ENCODE data around the gene DND1.
"Not testable (repeated sequence)": the region's sequence is repeated elsewhere in the genome, so short reads cannot be mapped to it uniquely, and the experiment has no call there.

Gene DND1

DNA sequence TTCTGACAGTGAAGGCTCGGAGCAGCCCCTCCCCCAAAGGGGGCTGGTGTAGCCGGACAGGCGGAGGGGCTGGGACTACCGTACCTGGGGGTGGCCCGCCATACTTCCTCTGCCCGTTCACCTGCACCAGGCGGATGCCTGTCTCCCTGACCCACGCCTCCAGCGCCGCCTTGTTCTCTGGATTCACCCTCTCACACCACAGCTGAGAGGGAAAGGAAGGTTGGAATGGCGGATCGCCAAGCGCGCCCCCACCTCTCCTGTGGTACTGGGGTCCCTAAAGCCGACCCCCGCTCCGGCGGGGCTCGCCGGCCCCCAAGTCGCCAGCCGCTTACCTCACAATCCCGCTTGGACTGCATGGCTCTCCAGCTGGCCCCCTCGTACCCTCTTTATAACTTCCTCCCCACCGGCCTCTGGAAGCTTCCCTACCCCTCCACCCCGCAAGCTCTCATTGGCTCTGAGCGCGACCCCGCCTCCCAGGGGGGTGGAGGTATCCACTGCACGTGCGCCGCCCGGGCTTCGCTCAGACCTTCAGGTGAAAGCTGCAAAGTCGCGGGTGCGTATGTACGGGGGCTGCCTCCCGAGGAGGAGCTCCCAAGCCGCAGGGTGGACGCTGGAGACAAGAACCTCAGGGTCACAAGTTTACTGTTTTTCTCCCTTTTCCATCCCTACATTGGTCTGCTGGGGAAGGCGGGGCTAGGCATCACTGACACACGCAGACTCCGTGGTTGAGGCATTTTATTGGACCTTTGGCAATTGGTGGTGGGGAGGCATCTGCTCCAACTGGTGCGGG, at the start of gene DND1:
Gene DND1 (minus strand): TSS at position 390 of the 790 bp plus-strand sequence. CDS start 34 bp downstream, at position 356.
- DNase-seq = no peak

DNA sequence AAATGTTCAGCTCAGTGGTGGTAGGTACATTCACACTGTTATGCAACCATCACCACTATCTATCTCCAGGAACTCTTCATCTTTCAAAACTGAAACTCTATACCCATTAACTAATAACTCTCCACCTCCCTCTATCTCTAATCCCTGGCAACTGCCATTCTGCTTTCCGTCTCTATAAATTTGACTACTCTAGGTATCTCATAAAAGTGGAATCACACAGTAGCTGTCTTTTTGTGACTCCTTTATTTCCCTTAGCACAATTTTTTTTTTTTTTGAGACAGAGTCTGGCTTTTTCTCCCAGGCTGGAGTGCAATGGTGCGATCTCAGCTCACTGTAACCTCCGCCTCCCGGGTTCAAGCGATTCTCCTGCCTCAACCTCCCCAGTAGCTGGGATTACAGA, 48.0 kb upstream of the DND1 start:
- DNase-seq = not testable (repeated sequence)

DNA sequence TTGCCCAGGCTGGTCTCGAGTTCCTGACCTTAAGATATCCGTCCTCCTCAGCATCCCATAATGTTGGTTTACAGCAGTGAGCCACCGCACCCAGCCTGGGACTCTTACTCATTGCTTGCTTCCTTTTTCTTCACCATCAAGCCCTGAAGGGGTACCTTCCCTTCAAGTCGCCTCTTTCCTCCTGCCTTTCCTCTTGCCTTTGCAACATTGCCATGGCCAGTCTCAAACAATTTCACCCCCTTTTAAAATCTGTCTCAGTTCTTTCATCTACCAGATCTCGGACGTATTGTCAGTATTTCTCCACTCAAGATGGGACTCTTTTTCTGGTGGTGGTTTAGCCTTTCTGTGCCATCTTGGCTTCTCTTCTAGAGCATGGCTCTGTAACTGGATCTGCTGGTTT, 47.4 kb upstream of the DND1 start:
- not testable (repeated sequence) for DNase-seq

DNA sequence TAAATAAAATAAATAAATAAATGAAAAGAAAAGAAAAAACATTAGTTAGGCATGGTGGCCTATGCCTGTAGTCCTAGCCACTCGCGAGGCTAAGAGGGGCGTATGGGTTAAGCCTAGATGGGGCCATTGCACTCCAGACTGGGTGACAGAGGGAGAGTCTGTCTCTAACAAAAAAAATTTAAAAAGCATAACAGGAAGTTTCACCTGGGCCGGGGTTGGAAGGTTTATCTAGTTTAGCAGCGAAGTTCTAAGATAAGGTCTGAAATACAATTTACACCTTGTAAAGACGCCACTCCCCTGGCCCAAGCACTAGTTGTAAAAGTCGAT, 44.9 kb upstream of the DND1 start:
- DNase-seq = no peak

DNA sequence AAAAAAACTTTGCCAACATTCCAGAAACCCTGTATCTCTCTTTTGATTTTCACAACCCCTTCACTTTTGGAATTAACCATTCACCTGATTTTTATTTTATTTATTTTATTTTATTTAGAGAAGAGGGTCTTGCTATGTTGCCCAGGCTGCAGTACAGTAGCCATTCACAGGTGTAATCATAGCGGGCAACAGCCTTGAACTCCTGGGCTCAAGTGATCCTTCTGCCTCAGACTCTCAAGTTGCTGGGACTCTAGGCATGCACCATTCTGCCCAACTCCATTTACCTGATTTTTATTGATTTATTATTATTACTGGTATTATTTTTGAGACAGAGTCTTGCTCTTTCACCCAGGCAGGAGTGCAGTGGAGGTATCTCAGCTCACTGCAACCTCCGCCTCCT, 42.9 kb upstream of the DND1 start:
- not testable (repeated sequence) for DNase-seq

DNA sequence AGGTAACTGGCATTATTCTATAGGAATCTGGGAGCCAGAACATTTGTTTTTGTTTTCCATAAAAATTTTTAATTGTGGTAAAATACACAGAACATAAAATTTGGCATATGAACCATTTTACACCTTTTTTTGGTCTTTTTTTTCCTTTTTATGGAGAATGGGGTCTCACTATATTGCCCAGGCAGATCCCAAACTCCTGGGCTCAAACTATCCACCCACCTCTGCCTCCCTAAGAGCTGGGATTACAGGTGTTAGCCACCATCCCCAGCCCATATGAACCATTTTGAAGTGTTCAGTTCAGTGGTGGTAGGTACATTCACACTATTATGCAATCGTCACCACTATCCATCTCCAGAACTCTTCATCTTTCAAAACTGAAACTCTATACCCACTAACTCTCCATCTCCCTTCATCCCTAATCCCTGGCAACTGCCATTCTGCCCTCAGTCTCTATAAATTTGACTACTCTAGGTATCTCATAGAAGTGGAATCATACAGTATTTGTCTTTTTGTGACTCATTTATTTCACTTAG, 40.3 kb upstream of the DND1 start:
- DNase-seq = no peak

DNA sequence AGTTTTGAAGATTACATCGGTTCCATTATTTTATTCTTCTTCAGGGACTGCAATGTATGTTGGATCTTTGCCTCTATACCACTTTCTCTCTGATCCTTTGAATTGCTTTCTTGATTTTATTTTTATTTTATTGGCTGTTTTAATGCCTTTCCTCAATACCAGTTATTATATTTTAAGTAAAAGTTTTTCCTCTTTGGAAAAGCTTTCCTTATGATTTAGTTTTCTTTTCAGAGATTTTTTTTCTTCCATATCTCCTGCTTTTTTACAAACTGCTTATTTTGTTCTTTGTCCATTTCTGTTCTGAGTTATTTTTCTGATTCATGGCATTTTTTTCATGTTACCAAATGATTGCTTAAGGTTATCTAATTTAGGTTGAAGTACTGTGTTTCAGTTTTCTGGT, 38.4 kb upstream of the DND1 start:
- no peak for DNase-seq

DNA sequence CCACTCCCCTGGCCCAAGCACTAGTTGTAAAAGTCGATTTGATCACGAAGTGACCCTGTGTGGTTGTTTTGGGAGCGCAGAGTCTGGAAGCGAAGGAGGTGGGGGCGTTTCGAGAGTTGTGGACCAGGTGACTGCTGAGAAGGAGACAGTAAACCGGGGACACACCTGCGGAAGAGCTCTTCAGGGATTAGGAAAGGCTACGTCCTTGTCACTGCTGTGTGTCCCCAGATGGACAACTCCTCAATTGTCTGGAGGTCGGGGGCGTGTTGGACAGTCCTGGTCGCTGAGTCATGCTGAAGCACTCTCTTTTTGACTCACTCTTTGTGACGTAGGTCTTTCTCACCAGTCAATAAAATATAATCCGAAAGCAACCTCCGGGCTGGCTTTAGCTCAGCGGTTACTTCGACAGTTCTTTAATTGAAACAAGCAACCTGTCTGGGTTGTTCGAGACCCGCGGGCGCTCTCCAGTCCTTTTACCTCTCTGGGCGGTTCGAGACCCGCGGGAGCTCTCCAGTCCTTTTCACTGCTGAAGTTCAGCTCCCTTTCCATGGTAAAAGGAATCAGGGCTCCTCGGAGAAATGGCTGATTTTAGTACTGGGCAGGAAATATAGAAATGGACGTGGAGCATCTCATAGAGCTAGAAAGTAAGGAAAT, 37.6 kb upstream of the DND1 start:
- peak; percentile 89 for DNase-seq

DNA sequence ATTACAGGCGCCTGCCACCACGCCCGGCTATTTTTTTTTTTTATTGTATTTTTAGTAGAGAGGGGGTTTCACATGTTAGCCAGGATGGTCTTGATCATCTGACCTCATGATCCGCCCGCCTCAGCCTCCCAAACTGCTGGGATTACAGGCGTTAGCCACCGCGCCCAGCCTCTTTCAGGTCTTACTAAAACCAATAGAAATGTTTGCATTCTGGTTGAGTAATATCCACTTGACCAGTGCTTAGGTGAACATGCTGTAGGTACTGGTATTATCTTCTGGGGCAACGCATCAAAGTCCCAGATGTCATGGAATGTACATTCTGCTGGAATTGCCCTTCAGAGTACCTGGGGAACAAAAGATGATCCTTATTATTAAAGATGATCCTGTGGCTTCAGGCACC, 35.4 kb upstream of the DND1 start:
- DNase-seq = not testable (repeated sequence)

DNA sequence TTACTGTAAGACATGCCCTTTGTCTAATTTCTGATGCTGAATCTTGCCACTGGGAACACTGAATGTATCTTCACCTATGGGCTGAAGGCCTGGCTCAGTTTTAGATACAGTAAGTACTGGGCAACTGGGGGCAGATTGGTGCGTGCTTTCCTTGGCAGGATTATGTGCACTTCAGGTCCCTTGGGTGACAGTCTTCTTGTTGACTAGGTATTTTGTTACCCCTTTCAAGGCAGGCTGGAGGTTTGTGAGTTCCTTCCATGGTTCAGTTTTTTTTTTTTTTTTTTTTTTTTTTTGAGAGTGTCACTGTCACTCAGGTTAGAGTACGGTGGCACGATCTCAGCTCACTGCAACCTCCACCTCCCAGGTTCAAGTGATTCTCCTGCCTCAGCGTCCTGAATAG, 34.4 kb upstream of the DND1 start:
- no peak for DNase-seq

DNA sequence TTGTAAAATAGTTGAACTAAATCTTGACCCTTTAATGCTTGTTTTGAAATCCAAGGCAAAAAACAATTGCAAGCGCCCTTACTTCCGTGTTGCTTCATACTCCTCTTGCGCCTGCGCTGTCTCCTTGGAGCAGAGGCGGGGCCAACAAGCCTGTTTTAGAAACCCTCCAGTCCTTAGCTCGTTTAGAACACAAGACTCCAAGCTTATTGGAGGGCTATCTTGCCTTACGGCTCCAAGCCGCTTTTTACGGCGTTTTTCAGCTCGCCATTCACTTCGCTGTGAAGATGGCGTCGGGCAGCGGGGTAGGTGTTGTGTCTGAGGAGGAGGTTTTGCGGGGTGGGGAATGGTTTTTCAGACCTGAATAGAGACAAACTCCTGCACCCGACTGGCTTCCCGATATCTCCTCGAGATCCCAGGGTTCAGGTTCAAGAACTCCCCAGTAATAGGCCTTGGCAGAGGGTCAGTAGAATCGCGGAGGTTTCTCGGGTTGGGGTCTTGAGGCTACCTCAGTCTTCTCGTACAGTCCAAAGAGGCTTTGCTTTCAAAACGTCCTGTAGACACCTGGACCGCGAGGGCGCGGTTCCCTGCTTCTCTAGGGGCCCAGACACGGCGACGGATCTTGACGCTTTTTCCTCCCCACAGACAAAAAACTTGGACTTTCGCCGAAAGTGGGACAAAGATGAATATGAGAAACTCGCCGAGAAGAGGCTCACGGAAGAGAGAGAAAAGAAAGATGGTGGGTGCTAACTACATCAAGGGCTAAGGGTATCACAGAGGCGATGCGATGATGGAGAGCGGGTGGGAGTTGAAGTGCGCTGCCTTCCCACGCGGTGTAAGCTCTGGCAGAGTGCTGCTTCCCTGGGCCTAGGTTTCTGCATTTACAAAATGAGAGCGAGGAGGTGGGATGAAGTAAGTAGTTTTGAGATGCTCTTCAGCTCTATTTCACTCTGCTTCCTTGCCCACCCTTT, 27.1 kb upstream of the DND1 start, which contains the start of gene ZMAT2:
Gene ZMAT2 (plus strand): TSS at position 271 of the 968 bp plus-strand sequence. CDS start 14 bp downstream, at position 285.
- peak; percentile 95 for DNase-seq

DNA sequence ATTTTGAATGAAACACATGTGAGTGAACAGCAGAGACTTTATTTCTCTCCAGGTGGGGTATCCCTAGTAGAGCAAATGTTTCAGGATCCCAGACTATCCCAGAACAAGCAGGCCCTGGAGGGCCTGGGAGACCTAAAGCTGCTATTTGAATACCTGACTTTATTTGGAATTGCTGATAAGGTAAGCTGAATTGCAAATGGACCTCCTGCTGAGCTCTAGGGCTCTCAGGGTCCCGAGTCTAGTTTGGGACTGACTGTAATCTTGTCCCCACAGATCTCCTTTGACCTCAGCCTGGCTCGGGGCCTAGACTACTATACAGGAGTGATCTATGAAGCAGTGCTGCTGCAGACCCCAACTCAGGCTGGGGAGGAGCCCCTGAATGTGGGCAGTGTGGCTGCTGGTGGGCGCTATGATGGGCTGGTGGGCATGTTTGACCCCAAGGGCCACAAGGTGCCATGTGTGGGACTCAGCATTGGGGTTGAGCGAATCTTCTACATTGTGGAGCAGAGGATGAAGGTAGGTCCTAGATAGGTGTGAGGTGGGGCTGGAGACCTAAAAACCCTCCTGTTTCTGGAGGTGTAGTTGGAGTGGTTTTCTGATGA, 23.6 kb upstream of the DND1 start:
- DNase-seq = no peak

DNA sequence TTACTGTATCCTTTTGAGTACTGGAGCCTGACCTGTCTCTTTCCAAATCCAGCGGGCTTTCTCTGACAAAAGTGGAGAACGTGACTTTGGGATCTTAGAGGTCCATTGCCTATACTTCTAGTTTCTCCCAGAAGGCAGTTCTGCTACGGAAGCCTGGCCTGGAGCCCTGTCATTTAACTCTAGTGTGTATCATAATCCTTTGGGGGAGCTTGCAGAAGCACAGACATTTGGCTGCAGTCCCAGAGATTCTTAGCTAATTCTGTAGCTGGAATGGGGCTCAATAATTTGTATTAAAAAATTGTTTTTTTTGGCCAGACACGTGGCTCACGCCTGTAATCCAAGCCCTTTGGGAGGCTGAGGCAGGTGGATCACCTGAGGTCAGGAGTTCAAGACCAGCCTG, 20.9 kb upstream of the DND1 start:
- DNase-seq = no peak

DNA sequence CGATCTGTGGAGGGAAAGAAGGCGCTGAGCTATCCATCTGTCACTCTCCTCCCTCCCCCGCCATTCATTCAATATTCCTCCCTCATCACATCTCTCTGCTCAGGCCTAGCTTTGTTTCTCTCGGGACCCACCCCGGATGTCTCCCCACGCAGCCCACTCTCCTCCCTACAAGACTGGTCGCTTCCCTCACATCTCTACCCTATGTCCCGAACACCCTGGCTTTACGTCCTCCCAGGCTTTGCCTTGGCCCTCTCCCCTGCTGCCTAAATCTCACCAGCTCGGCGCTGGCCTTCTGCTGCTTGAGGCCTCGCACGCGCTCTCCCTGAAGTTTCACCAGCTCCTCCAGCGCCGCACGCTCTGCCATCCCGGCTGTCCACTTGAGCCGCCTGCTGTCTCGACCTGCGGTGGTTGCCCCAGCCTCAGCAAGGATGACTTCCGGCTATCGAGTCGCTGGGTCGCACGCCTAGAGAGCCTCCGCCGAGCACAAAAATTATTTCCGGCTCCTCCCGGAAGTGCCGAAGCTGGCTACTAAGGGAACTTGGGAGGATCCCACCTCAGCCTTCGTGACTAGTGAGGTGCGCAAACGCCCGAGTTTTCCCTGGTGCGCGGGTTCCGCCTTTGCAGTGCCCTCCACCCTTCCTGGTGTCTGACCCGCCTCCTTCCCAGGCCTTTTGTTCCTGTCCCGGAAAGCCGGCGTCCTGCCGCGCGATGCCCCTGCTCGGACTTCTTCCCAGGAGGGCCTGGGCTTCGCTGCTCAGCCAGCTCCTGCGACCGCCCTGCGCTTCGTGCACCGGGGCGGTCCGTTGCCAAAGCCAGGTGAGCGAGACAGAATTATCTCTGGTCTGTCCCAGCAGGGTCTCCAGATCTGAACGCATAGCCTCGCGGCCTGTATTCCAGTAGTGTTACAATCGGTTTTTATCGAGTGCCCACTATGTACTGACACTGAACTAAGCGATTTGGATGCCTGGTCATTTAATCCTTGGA, 17.9 kb upstream of the DND1 start, which contains the start of the genes HARS1 and HARS2:
Gene HARS1 (minus strand): TSS at position 430 of the 984 bp plus-strand sequence. CDS start 66 bp downstream, at position 364.
Gene HARS2 (plus strand): TSS at position 515 of the 984 bp plus-strand sequence. CDS start 194 bp downstream, at position 709.
- peak; percentile 95 for DNase-seq

DNA sequence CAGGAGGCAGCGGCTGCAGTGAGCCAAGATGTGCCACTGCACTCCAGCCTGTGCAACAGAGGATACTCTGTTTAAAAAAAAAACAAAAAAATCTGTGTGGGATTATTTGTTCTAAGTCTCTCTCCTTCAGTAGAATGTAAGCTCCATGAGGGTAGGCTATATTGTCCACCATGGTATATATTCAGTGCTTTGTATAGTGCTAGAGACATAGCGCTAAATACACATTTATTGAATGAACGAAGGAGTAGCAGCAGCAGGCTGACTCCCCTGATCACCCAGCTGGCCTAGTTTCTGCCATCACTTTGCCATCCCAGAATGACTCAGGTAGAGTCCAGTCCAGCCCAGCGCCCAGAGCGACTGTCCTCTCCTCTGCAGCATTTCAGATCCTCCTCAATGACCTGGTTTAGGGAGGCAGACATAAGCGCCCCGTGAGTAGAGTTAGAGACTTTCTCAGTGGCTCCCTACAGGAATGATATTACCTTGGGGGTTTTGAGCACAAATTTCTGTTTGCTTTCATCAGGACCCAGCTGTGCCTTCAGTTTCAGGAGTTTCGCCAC, 17.1 kb upstream of the DND1 start:
- no peak for DNase-seq

DNA sequence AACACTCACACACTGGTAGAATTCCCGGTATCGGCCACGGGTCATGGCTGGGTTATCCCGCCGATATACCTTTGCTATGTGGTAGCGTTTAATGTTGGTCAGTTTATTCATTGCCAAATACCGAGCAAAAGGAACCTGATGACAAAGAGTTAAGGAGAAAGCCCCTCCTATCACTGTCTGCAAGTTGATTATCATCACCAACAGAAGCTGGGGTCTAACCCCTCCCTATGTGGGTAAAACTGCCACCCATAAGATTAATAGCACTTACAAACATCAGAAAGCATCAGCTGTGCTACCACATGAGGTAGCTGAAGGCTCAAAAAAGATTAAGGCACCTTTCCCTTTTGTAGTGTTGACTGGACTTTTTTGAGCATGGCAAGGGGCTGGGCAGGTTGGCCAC, 5.6 kb upstream of the DND1 start:
- DNase-seq = no peak

DNA sequence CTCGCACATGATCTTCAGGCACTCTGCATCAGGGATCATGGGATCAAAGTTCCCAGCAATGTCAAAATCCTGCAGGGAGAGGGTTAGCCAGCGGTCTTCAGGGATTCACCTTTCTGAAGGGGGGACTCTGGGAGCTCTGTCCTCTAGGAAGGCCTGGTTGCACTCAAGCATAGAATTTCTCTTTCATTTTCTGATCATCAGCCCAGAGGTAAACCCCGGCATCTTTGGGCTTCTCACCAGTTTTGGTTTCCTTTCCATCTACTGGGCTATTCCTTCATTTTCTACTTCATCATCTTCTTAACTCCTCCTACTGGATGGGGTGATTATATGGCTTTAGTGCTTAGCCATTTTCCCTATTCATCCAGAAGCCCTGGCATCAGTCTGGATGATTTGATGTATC, 4.6 kb upstream of the DND1 start:
- DNase-seq = no peak

DNA sequence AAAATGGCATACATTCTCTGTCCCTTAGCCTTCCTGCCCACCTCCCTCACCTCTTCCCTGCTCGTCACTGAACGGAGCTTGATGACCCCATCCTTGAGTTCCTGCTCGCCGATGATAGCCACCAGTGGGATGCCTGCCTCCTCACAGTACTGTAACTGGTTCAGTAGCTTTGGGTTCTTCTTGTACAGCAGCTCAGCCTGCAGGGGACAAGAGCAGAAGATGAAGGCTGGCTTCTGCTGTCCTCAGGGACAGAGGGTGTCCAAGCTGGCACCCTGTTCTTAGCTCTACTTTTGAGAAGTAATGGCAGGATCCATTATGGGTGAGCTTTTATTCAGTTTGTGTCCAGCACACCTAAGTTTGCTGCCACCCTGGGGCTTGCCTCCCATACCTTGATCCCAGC, 1.3 kb upstream of the DND1 start:
- DNase-seq = no peak

DNA sequence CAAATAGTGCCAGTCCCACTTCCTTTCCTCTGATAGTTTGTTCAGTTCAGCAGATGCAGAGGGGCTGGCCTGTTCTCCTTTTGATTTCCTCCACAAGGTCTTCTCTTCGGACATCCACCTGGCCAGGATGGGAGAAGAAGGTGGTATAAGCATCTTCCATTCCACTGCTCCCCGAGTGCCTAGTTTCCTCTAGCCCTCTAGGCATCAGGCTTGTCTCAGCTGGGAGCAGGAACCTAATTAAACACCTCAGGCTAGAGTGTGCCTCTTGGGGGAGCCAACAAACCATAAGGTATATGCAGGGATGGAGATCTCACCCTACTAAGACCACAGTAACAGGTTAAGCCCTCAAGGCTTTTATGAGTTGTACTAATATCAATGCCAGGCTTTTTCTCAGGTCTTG, 835 bp upstream of the DND1 start:
- no peak for DNase-seq

DNA sequence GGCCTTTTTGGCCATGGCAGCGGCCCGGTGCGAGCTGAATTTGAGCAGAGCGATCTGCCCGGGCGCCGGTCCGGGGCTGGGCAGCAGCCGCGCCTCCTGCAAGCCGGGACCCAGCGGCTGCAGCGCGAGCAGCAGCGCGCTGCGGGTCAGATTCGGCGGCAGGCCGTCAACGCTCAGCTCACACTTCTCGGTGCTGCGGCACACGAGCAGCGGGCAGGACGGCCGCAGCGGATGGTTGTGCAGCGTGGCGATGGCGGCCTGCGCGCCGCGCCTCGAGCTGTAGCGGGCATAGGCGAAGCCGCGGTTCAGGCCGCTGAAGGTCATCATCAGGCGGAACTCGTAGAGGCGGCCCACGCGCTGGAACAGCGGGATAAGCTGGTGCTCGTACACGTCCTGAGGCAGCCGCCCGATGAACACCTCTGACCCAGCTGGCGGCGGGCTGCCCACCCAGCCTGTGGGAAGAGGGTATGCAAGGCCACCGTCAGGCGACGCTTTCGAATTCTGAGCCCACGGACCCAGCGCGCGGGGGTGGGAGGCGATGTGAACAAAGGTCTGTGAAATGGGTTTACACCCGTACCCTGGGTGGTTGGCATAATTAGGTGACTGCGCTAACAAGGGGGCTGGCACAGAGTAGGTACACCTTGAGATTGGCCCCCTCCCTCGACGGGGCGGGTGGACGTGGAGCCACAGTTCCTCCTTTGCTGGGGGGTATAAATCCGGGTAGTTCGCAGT, 755 bp downstream of the DND1 start:
- DNase-seq = no peak

All from amniotic stem cell (primary cell).